Testis (tissue), 3 donors: ENCODE measurements around the gene CUL7. TPM values are rescaled to one million over a fixed set of nuclear protein-coding genes. Genes with fewer than 3 reads are reported as not detected.
"Not testable (repeated sequence)": the region's sequence is repeated elsewhere in the genome, so short reads cannot be mapped to it uniquely, and the experiment has no call there.

ENCODE experiments used
- DNase-seq: peaks from one replicate; pipeline ENCODE4 v3.0.0-alpha.2; 2019
- H3K27ac ChIP-seq, 2 donors: fragments of 200-600 bp; sonication (generic); one replicate each; pipeline ENCODE4 v1.5.1; 2019
- H3K27me3 ChIP-seq: fragments of 200-600 bp; sonication (generic); one replicate; pipeline ENCODE4 v1.5.1; 2019
- H3K36me3 ChIP-seq: fragments of 200-600 bp; sonication (generic); one replicate; pipeline ENCODE4 v1.5.1; 2017; ENCODE audit warnings: low read depth; ENCODE audit errors: missing control alignments
- H3K4me1 ChIP-seq: fragments of 200-600 bp; sonication (generic); one replicate; pipeline ENCODE4 v1.5.1; 2019
- H3K4me3 ChIP-seq, 2 donors: fragments of 200-600 bp; sonication (generic); one replicate each; pipeline ENCODE4 v1.5.1; 2017 to 2019
- H3K9me3 ChIP-seq: fragments of 200-600 bp; sonication (generic); one replicate; pipeline ENCODE4 v1.5.1; 2017
- CTCF ChIP-seq, 3 experiments: fragments of 450-650 bp in 2 of 3; fragments of 200-600 bp in 1 of 3; sonication (generic) in 1 of 3; IDR thresholded peaks; one replicate each; pipeline ENCODE4 v1.5.1; 2016 to 2019; ENCODE audit warnings: antibody characterized with exemption in 3 of 3, mild to moderate bottlenecking in 2 of 3, moderate library complexity in 1 of 3
- POLR2A ChIP-seq: fragments of 450-650 bp; IDR thresholded peaks from one replicate; pipeline ENCODE4 v1.6.1; 2017; ENCODE audit warnings: antibody characterized with exemption, mild to moderate bottlenecking, moderate library complexity
- WGBS, 2 donors: methylation state at CpG; one replicate each; pipeline ENCODE4 v1.1.5; 2018; 5-methylcytosine and 5-hydroxymethylcytosine counted together
- intact Hi-C: fragments of 100-400 bp; cut with DNase I; formaldehyde crosslinking; loops from one replicate; pipeline ENCODE4 v1.15.1; 2023; ENCODE audit warnings: low total_unique reads
- polyA plus RNA-seq: library from polyadenylated mRNA; stranded (reverse); fragments of 350-450 nt; fragmentation: Illumina TruSeq; extraction: RNeasy Lipid Tissue Mini Kit (QIAGEN cat#74804); gene quantifications from one replicate; pipeline ENCODE4 v1.2.3, GENCODE V29; 2014; ENCODE audit warnings: low read depth, low replicate concordance; ENCODE audit not compliant: insufficient read depth
- total RNA-seq, 2 donors: library from RNA; depleted of rRNA; stranded (reverse); fragments of >200 nt; gene quantifications; one replicate each; pipeline ENCODE4 v1.2.3, GENCODE V29; 2016

Gene CUL7
- total and polyA plus RNA-seq, 3 donors from 2014 or later, result 16.6 to 31.5 (median 23.9) TPM

- WGBS, 2 donors, result 87 to 98% methylated on average over 8 of the region's 8 CpGs
- Histone ChIP-seq H3K27me3 (no peaks in the 10 kb centered on the region), H3K27ac (no peak overlapping the region), H3K36me3 (no peaks in the 10 kb centered on the region), H3K4me3 (no peak overlapping the region), H3K9me3 (no peaks in the 10 kb centered on the region), H3K4me1 (no peaks in the 10 kb centered on the region)
- intact Hi-C loops, result no loop called here
- DNase-seq, result no peak
- TF ChIP-seq CTCF (IDR thresholded peaks at IDR 0.05), result no peak
- no peak for TF ChIP-seq POLR2A
Observed at GRCh38 chr6:43001843-43002242, 51.8 kb downstream of the CUL7 start.

- intact Hi-C loops, H3K27ac ChIP-seq, DNase-seq, H3K4me1 ChIP-seq, H3K27me3 ChIP-seq, H3K36me3 ChIP-seq, H3K4me3 ChIP-seq, H3K9me3 ChIP-seq: not testable (repeated sequence)
- WGBS, 2 donors, result 94 to 96% methylated on average over 9 of the region's 9 CpGs
Observed at GRCh38 chr6:42998205-42998604, 55.4 kb downstream of the CUL7 start.

GRCh38 chr6:42996513-42996912, 57.1 kb downstream of the CUL7 start:
- Histone ChIP-seq H3K9me3 (no peaks in the 10 kb centered on the region), H3K27ac (no peak overlapping the region), H3K27me3 (no peaks in the 10 kb centered on the region), H3K4me3 (no peak overlapping the region), H3K36me3 (no peaks in the 10 kb centered on the region), H3K4me1 (no peaks in the 10 kb centered on the region)
- intact Hi-C loops, result no loop called here
- TF ChIP-seq POLR2A (no peak), CTCF (IDR thresholded peaks at IDR 0.05) (no peak)
- DNase-seq, result no peak

- Histone ChIP-seq H3K9me3 (no peaks in the 10 kb centered on the region), H3K4me1 (peaks cover 2% of the 10 kb centered on the region), H3K4me3 (no peak overlapping the region), H3K27me3 (no peaks in the 10 kb centered on the region), H3K27ac (no peak overlapping the region), H3K36me3 (no peaks in the 10 kb centered on the region)
- TF ChIP-seq CTCF (IDR thresholded peaks at IDR 0.05) (no peak), POLR2A (no peak)
- intact Hi-C loops, result no loop called here
- DNase-seq, result no peak
- WGBS, 2 donors, result 70 to 79% methylated on average over 2 of the region's 2 CpGs
Observed at GRCh38 chr6:42993445-42993844, 60.2 kb downstream of the CUL7 start.

GRCh38 chr6:42989923-42990322, 63.7 kb downstream of the CUL7 start:
- 82% methylated on average over 5 of the region's 5 CpGs for WGBS, 2 donors
- intact Hi-C loops, result no loop called here

More at GRCh38 chr6:42989923-42990322, 63.7 kb downstream of the CUL7 start:
- DNase-seq, result no peak
- Histone ChIP-seq H3K4me1 (peaks cover 31% of the 10 kb centered on the region), H3K27me3 (no peaks in the 10 kb centered on the region), H3K27ac (no peak overlapping the region), H3K9me3 (no peaks in the 10 kb centered on the region), H3K4me3 (no peak overlapping the region), H3K36me3 (no peaks in the 10 kb centered on the region)
- TF ChIP-seq POLR2A (no peak), CTCF (IDR thresholded peaks at IDR 0.05) (no peak)
